Measurements from ENCODE around the gene TRIM65. TPM values are rescaled to one million over a fixed set of nuclear protein-coding genes. Genes with fewer than 3 reads are reported as not detected.

Gene TRIM65
- total and polyA plus RNA-seq, 2 of the 13 experiments (the other 11 are each of a cell fraction or from before 2014, with no cell fraction given): 10.3 to 22.4 TPM

DNA sequence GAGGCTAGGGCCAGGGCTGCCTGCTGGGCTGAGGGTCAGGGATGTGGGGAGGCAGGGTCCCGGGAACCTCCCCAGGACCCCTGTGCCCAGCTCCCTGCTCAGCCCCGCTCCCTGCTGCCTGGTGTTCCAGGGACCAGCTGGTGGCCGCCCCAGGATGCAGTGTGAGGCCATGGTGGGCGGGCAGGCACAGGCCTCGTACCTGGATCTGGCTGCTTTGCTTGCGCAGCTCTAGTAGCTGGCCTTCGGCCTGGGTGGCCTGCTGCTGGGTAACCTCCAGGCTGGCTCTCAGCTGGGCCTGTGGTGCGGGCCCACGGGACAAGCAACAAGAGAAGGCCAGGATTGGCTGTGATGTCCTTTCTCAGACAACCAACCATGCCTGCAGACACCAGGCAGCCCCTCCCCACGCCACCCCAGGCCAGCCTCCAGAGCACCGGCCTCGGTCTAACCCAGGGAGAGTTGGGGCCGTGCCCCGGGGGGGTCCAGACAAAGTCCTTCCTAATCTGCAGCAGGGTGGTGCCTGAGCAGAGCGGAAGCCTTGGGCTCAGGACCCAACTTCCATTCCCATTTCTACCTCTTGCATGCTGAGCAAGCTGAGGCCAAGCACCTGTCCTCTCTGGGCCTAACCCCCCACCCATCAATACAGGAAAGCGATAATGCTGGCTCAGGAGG lies 4.1 kb downstream of the TRIM65 start (continued):
- TF ChIP-seq, protein P1, sequence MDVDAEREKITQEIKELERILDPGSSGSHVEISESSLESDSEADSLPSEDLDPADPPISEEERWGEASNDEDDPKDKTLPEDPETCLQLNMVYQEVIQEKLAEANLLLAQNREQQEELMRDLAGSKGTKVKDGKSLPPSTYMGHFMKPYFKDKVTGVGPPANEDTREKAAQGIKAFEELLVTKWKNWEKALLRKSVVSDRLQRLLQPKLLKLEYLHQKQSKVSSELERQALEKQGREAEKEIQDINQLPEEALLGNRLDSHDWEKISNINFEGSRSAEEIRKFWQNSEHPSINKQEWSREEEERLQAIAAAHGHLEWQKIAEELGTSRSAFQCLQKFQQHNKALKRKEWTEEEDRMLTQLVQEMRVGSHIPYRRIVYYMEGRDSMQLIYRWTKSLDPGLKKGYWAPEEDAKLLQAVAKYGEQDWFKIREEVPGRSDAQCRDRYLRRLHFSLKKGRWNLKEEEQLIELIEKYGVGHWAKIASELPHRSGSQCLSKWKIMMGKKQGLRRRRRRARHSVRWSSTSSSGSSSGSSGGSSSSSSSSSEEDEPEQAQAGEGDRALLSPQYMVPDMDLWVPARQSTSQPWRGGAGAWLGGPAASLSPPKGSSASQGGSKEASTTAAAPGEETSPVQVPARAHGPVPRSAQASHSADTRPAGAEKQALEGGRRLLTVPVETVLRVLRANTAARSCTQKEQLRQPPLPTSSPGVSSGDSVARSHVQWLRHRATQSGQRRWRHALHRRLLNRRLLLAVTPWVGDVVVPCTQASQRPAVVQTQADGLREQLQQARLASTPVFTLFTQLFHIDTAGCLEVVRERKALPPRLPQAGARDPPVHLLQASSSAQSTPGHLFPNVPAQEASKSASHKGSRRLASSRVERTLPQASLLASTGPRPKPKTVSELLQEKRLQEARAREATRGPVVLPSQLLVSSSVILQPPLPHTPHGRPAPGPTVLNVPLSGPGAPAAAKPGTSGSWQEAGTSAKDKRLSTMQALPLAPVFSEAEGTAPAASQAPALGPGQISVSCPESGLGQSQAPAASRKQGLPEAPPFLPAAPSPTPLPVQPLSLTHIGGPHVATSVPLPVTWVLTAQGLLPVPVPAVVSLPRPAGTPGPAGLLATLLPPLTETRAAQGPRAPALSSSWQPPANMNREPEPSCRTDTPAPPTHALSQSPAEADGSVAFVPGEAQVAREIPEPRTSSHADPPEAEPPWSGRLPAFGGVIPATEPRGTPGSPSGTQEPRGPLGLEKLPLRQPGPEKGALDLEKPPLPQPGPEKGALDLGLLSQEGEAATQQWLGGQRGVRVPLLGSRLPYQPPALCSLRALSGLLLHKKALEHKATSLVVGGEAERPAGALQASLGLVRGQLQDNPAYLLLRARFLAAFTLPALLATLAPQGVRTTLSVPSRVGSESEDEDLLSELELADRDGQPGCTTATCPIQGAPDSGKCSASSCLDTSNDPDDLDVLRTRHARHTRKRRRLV (CRISPR knock-in tag; IDR thresholded peaks at IDR 0.05): no peak; the same call in 1 of the 2 replicates
- TF ChIP-seq, protein P2, sequence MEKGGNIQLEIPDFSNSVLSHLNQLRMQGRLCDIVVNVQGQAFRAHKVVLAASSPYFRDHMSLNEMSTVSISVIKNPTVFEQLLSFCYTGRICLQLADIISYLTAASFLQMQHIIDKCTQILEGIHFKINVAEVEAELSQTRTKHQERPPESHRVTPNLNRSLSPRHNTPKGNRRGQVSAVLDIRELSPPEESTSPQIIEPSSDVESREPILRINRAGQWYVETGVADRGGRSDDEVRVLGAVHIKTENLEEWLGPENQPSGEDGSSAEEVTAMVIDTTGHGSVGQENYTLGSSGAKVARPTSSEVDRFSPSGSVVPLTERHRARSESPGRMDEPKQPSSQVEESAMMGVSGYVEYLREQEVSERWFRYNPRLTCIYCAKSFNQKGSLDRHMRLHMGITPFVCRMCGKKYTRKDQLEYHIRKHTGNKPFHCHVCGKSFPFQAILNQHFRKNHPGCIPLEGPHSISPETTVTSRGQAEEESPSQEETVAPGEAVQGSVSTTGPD (CRISPR knock-in tag; IDR thresholded peaks at IDR 0.05): no peak
- 0 out of 2 replicates have a peak, but pooled peaks have one; percentile 12 for TF ChIP-seq ZNF335 (CRISPR knock-in tag; IDR thresholded peaks at IDR 0.05)
- TF ChIP-seq, protein P3, sequence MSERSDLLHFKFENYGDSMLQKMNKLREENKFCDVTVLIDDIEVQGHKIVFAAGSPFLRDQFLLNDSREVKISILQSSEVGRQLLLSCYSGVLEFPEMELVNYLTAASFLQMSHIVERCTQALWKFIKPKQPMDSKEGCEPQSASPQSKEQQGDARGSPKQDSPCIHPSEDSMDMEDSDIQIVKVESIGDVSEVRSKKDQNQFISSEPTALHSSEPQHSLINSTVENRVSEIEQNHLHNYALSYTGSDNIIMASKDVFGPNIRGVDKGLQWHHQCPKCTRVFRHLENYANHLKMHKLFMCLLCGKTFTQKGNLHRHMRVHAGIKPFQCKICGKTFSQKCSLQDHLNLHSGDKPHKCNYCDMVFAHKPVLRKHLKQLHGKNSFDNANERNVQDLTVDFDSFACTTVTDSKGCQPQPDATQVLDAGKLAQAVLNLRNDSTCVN (CRISPR knock-in tag; IDR thresholded peaks at IDR 0.05; ENCODE audit: borderline replicate concordance): no peak
- TF ChIP-seq, protein P4, sequence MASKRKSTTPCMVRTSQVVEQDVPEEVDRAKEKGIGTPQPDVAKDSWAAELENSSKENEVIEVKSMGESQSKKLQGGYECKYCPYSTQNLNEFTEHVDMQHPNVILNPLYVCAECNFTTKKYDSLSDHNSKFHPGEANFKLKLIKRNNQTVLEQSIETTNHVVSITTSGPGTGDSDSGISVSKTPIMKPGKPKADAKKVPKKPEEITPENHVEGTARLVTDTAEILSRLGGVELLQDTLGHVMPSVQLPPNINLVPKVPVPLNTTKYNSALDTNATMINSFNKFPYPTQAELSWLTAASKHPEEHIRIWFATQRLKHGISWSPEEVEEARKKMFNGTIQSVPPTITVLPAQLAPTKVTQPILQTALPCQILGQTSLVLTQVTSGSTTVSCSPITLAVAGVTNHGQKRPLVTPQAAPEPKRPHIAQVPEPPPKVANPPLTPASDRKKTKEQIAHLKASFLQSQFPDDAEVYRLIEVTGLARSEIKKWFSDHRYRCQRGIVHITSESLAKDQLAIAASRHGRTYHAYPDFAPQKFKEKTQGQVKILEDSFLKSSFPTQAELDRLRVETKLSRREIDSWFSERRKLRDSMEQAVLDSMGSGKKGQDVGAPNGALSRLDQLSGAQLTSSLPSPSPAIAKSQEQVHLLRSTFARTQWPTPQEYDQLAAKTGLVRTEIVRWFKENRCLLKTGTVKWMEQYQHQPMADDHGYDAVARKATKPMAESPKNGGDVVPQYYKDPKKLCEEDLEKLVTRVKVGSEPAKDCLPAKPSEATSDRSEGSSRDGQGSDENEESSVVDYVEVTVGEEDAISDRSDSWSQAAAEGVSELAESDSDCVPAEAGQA (IDR thresholded peaks at IDR 0.05; ENCODE audit: low read depth): no peak
- TF ChIP-seq, protein P4 (CRISPR knock-in tag; IDR thresholded peaks at IDR 0.05; ENCODE audit: borderline replicate concordance): no peak; the same call in 1 of the 2 replicates
- TF ChIP-seq, protein P5, sequence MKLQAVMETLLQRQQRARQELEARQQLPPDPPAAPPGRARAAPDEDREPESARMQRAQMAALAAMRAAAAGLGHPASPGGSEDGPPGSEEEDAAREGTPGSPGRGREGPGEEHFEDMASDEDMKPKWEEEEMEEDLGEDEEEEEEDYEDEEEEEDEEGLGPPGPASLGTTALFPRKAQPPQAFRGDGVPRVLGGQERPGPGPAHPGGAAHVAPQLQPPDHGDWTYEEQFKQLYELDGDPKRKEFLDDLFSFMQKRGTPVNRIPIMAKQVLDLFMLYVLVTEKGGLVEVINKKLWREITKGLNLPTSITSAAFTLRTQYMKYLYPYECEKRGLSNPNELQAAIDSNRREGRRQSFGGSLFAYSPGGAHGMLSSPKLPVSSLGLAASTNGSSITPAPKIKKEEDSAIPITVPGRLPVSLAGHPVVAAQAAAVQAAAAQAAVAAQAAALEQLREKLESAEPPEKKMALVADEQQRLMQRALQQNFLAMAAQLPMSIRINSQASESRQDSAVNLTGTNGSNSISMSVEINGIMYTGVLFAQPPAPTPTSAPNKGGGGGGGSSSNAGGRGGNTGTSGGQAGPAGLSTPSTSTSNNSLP (IDR thresholded peaks at IDR 0.05; ENCODE audit: low read depth, low read length): no peak
- no peak for TF ChIP-seq ZBTB3 (CRISPR knock-in tag; IDR thresholded peaks at IDR 0.05; ENCODE audit: borderline replicate concordance, low read depth)
- peak; percentile 71 for TF ChIP-seq CREB3 (CRISPR knock-in tag; IDR thresholded peaks at IDR 0.05)
- TF ChIP-seq NCOA1 (CRISPR knock-in tag; IDR thresholded peaks at IDR 0.05): no peak; the same call in 1 of the 2 replicates

All from HepG2 (cell line).